NCI-H526 treated with DMSO at 0.1 percent for 48 hours (cell line): ENCODE data around the gene RFX3.

ENCODE experiments used
- DNase-seq: peaks from one replicate; lab custom pipeline; 2025; lab: John Stamatoyannopoulos, UW

The RFX3 gene

GRCh38 chr9:3277200-3277599 is 248.6 kb downstream of the RFX3 start:
- no peak for DNase-seq

- no peak for DNase-seq
Observed at GRCh38 chr9:3271581-3271980, 254.2 kb downstream of the RFX3 start.

GRCh38 chr9:3271157-3271556 is 254.6 kb downstream of the RFX3 start:
- DNase-seq = no peak

- DNase-seq = no peak
Observed at GRCh38 chr9:3268223-3268622, 257.6 kb downstream of the RFX3 start.

DNA sequence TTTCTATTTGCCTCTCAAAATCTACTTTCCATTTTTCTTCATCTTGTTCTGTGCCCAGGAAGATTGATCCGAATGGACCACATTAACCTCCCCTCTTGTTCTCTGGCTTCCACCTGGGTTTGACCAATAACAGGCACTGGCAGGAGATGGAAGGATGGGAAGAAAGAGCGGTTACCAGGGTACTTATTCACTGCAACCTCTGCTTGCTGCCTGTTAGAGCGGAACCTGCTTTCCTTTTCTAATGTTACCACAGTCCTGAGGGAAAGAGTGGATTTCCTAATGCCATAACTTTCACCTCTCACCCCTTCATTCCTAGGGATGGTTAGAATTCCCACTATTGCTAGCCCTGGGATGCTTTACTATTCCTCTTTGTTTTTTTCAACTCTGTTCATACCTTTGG is 262.1 kb downstream of the RFX3 start:
- no peak for DNase-seq

- DNase-seq = no peak
Observed at GRCh38 chr9:3262826-3263529, 262.8 kb downstream of the RFX3 start.

DNA sequence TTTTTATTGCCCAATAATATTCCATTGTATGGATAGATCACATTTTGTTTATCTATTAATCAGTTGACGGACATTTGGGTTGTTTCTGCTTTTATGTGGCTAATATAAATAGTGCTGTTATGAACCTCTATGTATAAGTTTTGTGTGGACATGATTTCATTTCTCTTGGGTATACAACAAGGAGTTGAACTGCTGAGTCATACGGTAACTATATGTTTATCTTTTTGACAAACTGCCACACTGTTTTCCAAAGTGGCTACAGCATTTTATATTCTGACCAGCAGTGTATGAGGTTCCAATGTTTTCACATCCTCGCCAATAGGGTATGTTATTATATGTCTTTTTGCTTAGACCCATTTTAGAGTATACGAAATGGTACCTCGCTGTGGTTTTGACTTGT is 264.3 kb downstream of the RFX3 start:
- DNase-seq = no peak

GRCh38 chr9:3256571-3257330 is 269.1 kb downstream of the RFX3 start:
- no peak for DNase-seq

DNA sequence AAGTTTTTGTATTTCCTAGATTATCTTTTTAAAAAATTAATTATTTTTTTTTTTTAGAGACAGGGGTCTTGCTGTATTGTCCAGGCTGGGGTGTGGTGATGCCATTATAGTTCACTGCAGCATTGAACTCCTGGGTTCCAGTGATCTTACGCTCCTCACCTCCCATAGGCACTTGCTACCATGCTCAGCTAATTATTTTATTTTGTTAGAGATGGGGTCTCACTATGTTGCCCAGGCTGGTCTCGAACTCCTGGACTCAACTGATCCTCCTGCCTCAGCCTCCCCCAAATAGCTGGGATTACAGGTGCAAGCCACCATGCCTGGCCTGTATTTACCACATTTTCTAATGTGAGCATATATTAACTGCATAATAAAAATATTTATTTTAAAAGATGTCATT is 274.5 kb downstream of the RFX3 start:
- no peak for DNase-seq

DNA sequence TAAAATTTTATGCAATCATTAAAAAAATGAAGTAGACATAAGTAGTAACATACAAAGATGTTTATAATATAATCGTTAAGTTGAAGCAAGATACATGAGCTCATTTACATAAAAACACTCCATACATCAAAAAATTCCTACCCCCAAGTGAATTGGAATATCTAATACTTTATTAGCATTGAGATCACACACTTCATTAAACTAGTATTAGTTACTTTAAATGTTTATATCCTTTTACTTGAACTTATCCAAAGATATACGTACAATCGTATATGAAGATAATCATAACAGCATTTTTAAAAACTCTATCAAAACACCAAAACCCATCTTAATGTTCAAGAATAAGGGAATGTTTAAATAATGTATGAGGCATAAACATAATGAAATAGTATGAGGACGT is 275.1 kb downstream of the RFX3 start:
- DNase-seq = no peak

- DNase-seq = no peak
Observed at GRCh38 chr9:3247211-3247610, 278.6 kb downstream of the RFX3 start.

DNA sequence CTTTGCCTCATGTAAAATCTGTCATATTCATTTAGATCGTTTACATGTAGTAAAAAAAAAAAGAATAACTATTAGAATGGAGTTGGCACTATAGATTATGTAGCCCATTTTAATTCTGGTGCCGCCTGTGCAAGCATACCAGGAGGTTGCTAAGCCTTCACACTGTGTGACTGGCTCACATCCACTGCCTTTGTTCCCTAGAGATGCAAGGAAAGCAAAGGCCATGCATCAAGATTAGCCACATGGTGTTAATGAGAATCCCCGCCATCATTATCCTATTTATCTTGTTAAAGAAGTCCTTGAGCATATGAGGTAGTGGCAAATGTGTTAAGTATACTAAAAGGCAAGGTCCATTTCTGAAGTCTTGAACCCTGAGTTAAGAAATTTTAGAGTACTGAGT is 279.6 kb downstream of the RFX3 start:
- DNase-seq = no peak

- no peak for DNase-seq
Observed at GRCh38 chr9:3244963-3245653, 280.7 kb downstream of the RFX3 start.

DNA sequence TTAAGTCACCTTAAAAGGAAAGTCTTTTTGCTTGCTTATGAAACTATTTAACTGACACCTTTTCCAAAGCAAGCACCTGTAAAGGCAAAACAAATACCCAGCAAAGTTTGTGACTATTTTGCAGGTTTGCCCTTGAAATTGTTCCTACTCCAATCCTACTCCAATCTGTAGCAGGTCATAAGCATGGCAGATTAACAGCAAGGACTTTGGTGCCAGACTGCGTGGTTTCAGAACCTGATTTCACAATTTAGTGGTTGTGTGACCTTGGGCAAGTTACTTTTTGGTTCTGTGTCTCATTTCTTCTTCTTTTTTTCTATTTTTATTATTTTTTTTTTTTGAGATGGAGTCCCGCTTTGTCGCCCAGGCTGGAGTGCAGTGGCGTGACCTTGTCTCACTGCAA is 282.1 kb downstream of the RFX3 start:
- DNase-seq = no peak

GRCh38 chr9:3241290-3241689 is 284.5 kb downstream of the RFX3 start:
- DNase-seq = no peak

GRCh38 chr9:3240656-3241268 is 285.0 kb downstream of the RFX3 start:
- DNase-seq = peak; percentile 44

GRCh38 chr9:3239240-3239639 is 286.6 kb downstream of the RFX3 start:
- no peak for DNase-seq

DNA sequence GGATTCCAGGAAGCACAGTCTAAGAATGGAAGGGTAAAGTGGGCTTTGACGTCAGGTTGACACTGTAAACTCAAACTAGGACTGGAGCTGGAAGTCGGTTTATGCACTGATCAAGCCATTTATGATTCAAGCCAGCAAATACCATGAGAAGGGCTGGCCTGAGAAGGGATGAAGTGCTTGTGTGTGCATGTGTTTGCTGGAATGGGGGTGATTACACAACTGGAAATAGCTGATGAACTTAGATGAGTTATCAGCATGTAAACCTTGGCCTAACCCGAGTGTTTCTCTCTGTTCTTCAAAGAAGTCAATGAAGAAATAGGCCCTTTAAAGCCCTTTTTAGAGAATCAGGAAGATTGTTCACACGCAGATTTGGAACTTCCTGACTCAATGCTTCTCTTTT is 287.6 kb downstream of the RFX3 start:
- DNase-seq = no peak

- DNase-seq = no peak
Observed at GRCh38 chr9:3237121-3237520, 288.7 kb downstream of the RFX3 start.

- DNase-seq = no peak
Observed at GRCh38 chr9:3235497-3235896, 290.3 kb downstream of the RFX3 start.

GRCh38 chr9:3224931-3225330 is 300.9 kb downstream of the RFX3 start:
- no peak for DNase-seq

GRCh38 chr9:3215658-3216057 is 310.1 kb downstream of the RFX3 start:
- no peak for DNase-seq

DNA sequence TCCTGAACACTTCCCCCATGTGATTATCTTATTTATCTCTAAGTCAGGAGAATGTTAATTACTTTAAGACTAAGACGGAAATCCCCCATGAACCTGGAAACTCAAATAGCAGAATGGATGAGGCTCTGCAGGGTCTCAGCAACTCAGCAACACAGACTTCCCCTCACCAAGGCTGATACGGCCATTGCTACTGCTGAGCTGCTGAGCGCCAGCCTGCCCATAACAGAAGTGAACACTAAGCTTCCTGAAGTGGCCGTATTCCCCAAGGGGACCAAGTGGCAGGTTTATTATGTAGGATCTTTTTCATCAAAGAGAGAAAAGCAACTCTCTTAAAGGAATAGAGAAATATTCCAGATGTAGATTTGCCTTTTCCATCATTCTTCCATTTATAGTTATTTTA is 311.1 kb downstream of the RFX3 start:
- DNase-seq = no peak
